Measurements from ENCODE around the gene RNASE3.
"Not testable (repeated sequence)": the region's sequence is repeated elsewhere in the genome, so short reads cannot be mapped to it uniquely, and the experiment has no call there.

Gene RNASE3

GRCh38 chr14:20891126-20891825 is at the start of gene RNASE3:
RNASE3 (plus strand) TSS chr14:20891385; CDS start chr14:20891687, 302 bp downstream.
- DNase-seq (ENCODE audit: low spot score) = not testable (repeated sequence)

GRCh38 chr14:20846560-20846959 is 44.6 kb upstream of the RNASE3 start:
- no peak for DNase-seq (ENCODE audit: low spot score)

- DNase-seq (ENCODE audit: low spot score) = no peak
Observed at GRCh38 chr14:20848316-20848954, 42.8 kb upstream of the RNASE3 start.

GRCh38 chr14:20848955-20849570 is 42.1 kb upstream of the RNASE3 start:
- DNase-seq (ENCODE audit: low spot score) = no peak

GRCh38 chr14:20853042-20853441 is 38.1 kb upstream of the RNASE3 start:
- no peak for DNase-seq (ENCODE audit: low spot score)

GRCh38 chr14:20855652-20856291 is 35.4 kb upstream of the RNASE3 start:
- peak; percentile 58 for DNase-seq (ENCODE audit: low spot score)

GRCh38 chr14:20857207-20857606 is 34.0 kb upstream of the RNASE3 start:
- no peak for DNase-seq (ENCODE audit: low spot score)

GRCh38 chr14:20857630-20858261 is 33.4 kb upstream of the RNASE3 start:
- peak; percentile 74 for DNase-seq (ENCODE audit: low spot score)

- DNase-seq (ENCODE audit: low spot score) = no peak
Observed at GRCh38 chr14:20866194-20866593, 25.0 kb upstream of the RNASE3 start.

GRCh38 chr14:20866963-20867362 is 24.2 kb upstream of the RNASE3 start:
- no peak for DNase-seq (ENCODE audit: low spot score)

- DNase-seq (ENCODE audit: low spot score) = peak; percentile 76
Observed at GRCh38 chr14:20873370-20874177, 17.6 kb upstream of the RNASE3 start.

- no peak for DNase-seq (ENCODE audit: low spot score)
Observed at GRCh38 chr14:20877016-20877415, 14.2 kb upstream of the RNASE3 start.

- DNase-seq (ENCODE audit: low spot score) = no peak
Observed at GRCh38 chr14:20878695-20879094, 12.5 kb upstream of the RNASE3 start.

- not testable (repeated sequence) for DNase-seq (ENCODE audit: low spot score)
Observed at GRCh38 chr14:20881229-20881628, 10.0 kb upstream of the RNASE3 start.

- not testable (repeated sequence) for DNase-seq (ENCODE audit: low spot score)
Observed at GRCh38 chr14:20882787-20883186, 8.4 kb upstream of the RNASE3 start.

GRCh38 chr14:20888411-20888810 is 2.8 kb upstream of the RNASE3 start:
- DNase-seq (ENCODE audit: low spot score) = not testable (repeated sequence)

GRCh38 chr14:20895322-20895721 is 4.1 kb downstream of the RNASE3 start:
- not testable (repeated sequence) for DNase-seq (ENCODE audit: low spot score)

GRCh38 chr14:20904393-20905029 is 13.3 kb downstream of the RNASE3 start:
- DNase-seq (ENCODE audit: low spot score) = no peak

- DNase-seq (ENCODE audit: low spot score) = no peak
Observed at GRCh38 chr14:20905676-20906075, 14.5 kb downstream of the RNASE3 start.

GRCh38 chr14:20907214-20907613 is 16.0 kb downstream of the RNASE3 start:
- DNase-seq (ENCODE audit: low spot score) = no peak

- not testable (repeated sequence) for DNase-seq (ENCODE audit: low spot score)
Observed at GRCh38 chr14:20910822-20911221, 19.6 kb downstream of the RNASE3 start.

Data from D341Med (cell line).